OCI-LY3 (cell line): ENCODE results near the gene EMSY.

Source experiments
- H2AFZ ChIP-seq: fragments of 200-600, 300-600 bp; shearing (Covaris generic); 2 replicates; pipeline ENCODE4 v1.6.0; 2014; ENCODE audit warnings: antibody characterized with exemption, low read depth, low read length
- H3K27ac ChIP-seq: fragments of 200-600, 300-600 bp; sonication (generic); 2 replicates; pipeline ENCODE4 v1.5.1; 2014; ENCODE audit warnings: mild to moderate bottlenecking, low read length, moderate library complexity, mixed read lengths
- H3K27me3 ChIP-seq: fragments of 200-600, 300-600 bp; sonication (generic); 2 replicates; pipeline ENCODE4 v1.6.1; 2014; ENCODE audit warnings: low read depth, low read length, mixed read lengths
- H3K36me3 ChIP-seq: fragments of 200-600, 300-600 bp; sonication (generic); replicated peaks from 2 replicates; pipeline ENCODE3; 2014; ENCODE audit warnings: low read depth, low read length, mixed read lengths
- H3K4me1 ChIP-seq: fragments of 300-600, 200-600 bp; sonication (generic); 2 replicates; pipeline ENCODE4 v1.6.1; 2014; ENCODE audit warnings: low read length, mixed read lengths
- H3K4me2 ChIP-seq: fragments of 200-600, 300-600 bp; sonication (generic); 2 replicates; pipeline ENCODE4 v1.6.1; 2014; ENCODE audit warnings: low read length, mixed read lengths
- H3K4me3 ChIP-seq: fragments of 300-600, 200-600 bp; sonication (generic); 2 replicates; pipeline ENCODE4 v1.5.1; 2014; ENCODE audit warnings: antibody characterized with exemption, mild to moderate bottlenecking, low read length, moderate library complexity
- H3K79me2 ChIP-seq: fragments of 300-600, 200-600 bp; shearing (Covaris generic); 2 replicates; pipeline ENCODE4 v1.6.1; 2014; ENCODE audit warnings: mild to moderate bottlenecking, low read length, mixed read lengths
- H3K9ac ChIP-seq: fragments of 300-600, 200-600 bp; shearing (Covaris generic); 2 replicates; pipeline ENCODE4 v1.6.0; 2014; ENCODE audit warnings: mild to moderate bottlenecking, low read length, moderate library complexity
- H3K9me3 ChIP-seq: fragments of 200-600, 300-600 bp; shearing (Covaris generic); 2 replicates; pipeline ENCODE4 v1.6.1; 2014; ENCODE audit warnings: low read length, mixed read lengths; ENCODE audit not compliant: insufficient read depth
- H4K20me1 ChIP-seq: fragments of 200-600, 300-600 bp; sonication (generic); 2 replicates; pipeline ENCODE4 v1.6.1; 2016; ENCODE audit warnings: low read length, mixed read lengths; ENCODE audit not compliant: insufficient read depth
- EZH2phosphoT487 ChIP-seq: fragments of 200-600 bp; shearing (Covaris generic); IDR thresholded peaks from 2 replicates; pipeline ENCODE4 v1.6.1; 2018; ENCODE audit warnings: antibody characterized with exemption, mixed run types, low read depth
- TF ChIP-seq, protein P1 (sequence below): fragments of 200-600, 300-600 bp; sonication (generic); IDR thresholded peaks from 2 replicates; pipeline ENCODE4 v1.5.1; 2014; ENCODE audit warnings: antibody characterized with exemption, low read length, low read depth

Gene EMSY

DNA sequence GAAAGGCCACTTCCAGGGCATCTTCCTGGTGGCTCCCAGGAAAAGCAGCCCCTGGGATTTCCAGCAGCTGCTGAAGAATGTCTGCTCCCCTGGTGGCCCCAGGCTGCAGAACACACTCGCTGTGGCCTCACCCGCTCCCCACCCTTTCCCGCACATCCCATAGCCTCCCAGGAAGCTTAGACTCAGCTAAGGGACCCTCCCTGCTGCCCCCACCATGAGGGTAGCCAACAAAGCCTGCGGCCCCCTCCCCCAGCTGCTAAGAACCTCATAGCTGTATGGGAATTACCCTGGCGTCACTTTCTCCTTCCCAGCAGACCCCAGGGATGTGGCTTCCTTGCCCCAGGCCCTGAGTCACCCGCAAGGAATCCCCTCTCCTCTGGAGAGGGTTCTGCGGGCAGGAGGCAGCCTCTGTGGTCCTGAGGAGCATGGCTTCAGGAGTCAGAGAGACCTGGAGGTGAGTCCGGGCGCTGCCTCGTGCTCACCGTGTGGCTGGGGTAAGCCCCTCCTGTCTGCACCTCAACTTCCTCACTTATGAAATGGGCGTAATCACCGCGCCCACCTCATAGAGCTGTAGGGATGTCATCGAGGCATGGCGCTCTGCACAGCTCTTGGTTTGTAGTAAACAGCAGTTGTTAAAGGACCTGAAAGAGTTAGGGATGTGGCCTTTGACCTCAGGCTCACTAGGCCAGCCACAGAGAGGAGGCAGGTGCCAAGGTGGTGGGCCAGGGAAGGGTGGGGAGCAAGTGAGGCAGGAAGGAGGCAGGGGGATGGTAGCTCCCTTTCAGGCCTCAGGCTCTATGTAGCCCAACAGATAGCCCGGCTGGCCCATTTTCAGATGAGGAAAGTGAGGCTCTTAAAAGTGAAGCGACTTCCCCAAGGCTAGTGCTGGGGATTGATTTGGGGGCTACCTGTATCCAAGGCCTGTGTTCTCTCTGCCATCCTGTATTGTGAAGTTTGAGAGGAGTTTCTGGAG, 154.5 kb downstream of the EMSY start:
- Histone ChIP-seq H3K36me3 (no peaks in the 10 kb centered on the region), H3K79me2 (no peaks in the 10 kb centered on the region), H3K4me1 (peaks cover 17% of the 10 kb centered on the region), H3K9ac (no peak overlapping the region), H4K20me1 (no peaks in the 10 kb centered on the region), H3K4me3 (no peak overlapping the region), H3K27ac (no peak overlapping the region), H2AFZ (no peak overlapping the region), H3K27me3 (no peaks in the 10 kb centered on the region), H3K4me2 (no peak overlapping the region), H3K9me3 (no peaks in the 10 kb centered on the region)
- TF ChIP-seq EZH2phosphoT487: no peak
- TF ChIP-seq, protein P1, sequence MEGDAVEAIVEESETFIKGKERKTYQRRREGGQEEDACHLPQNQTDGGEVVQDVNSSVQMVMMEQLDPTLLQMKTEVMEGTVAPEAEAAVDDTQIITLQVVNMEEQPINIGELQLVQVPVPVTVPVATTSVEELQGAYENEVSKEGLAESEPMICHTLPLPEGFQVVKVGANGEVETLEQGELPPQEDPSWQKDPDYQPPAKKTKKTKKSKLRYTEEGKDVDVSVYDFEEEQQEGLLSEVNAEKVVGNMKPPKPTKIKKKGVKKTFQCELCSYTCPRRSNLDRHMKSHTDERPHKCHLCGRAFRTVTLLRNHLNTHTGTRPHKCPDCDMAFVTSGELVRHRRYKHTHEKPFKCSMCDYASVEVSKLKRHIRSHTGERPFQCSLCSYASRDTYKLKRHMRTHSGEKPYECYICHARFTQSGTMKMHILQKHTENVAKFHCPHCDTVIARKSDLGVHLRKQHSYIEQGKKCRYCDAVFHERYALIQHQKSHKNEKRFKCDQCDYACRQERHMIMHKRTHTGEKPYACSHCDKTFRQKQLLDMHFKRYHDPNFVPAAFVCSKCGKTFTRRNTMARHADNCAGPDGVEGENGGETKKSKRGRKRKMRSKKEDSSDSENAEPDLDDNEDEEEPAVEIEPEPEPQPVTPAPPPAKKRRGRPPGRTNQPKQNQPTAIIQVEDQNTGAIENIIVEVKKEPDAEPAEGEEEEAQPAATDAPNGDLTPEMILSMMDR: no peak

DNA sequence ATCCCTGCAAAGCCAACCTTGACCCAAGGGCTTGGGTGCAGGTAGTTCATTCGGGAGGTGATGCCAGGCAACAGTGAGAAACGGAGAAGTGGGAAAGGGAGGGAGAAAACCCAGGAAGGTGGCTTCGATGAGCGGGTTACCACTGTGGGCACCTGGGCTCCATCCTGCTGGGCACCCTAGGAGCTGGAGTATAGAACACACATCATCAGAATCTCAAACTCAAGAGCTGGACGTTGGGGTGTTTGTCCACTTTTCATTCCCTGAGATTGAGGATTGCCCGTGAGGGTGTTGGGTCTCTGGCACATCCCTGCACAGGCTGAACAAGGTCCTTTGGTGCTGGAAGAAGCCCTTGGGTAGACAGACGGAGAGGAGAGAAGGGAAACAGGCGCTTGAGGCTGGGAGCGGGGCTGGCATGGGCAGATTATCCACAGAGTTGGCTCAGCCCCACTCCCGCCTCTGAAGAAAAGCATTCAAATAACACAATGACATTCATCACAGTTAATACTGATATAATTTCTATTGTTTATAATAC, 155.4 kb downstream of the EMSY start:
- H4K20me1 ChIP-seq: no peaks in the 10 kb centered on the region
- no peak overlapping the region for H3K4me2 ChIP-seq
- H3K4me3 ChIP-seq: no peak overlapping the region
- H3K27me3 ChIP-seq: no peaks in the 10 kb centered on the region; the same call in 1 of the 2 replicates
- H2AFZ ChIP-seq: no peak overlapping the region
- peaks cover 17% of the 10 kb centered on the region for H3K4me1 ChIP-seq
- no peak for TF ChIP-seq EZH2phosphoT487
- TF ChIP-seq, protein P1: no peak
- no peak overlapping the region for H3K9ac ChIP-seq
- no peaks in the 10 kb centered on the region for H3K79me2 ChIP-seq
- H3K9me3 ChIP-seq: no peaks in the 10 kb centered on the region
- no peaks in the 10 kb centered on the region for H3K36me3 ChIP-seq
- H3K27ac ChIP-seq: no peak overlapping the region

DNA sequence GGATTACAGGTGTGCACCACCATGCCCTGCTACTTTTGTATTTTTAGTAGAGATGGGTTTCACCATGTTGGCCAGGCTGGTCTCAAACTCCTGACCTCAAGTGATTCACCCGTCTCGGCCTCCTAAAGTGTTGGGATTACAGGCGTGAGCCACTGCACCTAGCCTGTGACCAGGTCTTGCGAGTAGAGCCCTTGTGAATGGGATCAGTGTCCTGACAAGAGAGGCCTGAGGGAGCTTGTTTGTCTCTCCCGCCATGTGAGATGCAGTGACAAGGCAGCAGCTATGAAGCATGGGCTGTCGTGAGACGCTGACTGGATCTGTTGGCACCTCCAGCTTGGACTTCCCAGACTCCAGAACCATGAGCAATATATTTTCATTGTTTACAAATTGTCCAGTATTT, 156.5 kb downstream of the EMSY start:
- Histone ChIP-seq H3K27me3 (peaks cover 10% of the 10 kb centered on the region), H2AFZ (no peak overlapping the region), H3K9me3 (no peaks in the 10 kb centered on the region), H3K4me2 (no peak overlapping the region), H3K79me2 (no peaks in the 10 kb centered on the region), H3K36me3 (no peaks in the 10 kb centered on the region), H3K9ac (no peak overlapping the region), H3K27ac (no peak overlapping the region), H3K4me3 (no peak overlapping the region), H4K20me1 (no peaks in the 10 kb centered on the region), H3K4me1 (peaks cover 21% of the 10 kb centered on the region)
- TF ChIP-seq, protein P1: no peak
- no peak for TF ChIP-seq EZH2phosphoT487

DNA sequence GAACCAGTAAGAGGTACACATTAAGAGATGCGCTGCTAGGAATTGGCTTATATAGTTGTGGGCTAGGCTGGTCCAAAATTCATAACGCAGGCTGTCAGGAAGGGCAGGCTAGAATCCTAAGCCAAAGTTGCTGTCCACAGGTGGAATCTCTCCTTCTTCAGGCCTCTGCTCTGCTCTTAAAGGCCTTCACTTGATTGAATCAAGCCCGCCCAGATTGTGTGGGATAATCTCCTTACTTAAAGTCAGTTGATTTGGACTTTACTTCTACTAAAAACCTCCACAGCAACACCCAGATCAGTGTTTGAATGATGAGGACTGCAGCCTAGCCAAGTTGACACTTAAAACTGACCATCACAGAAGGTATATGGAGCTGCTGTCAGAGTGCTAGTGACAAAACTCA, 156.9 kb downstream of the EMSY start:
- H3K4me3 ChIP-seq: no peak overlapping the region
- H3K79me2 ChIP-seq: no peaks in the 10 kb centered on the region
- H3K9ac ChIP-seq: no peak overlapping the region
- H3K4me2 ChIP-seq: no peak overlapping the region
- no peak overlapping the region for H3K27ac ChIP-seq
- H4K20me1 ChIP-seq: no peaks in the 10 kb centered on the region
- peaks cover 25% of the 10 kb centered on the region for H3K4me1 ChIP-seq
- no peaks in the 10 kb centered on the region for H3K9me3 ChIP-seq
- TF ChIP-seq, protein P1: no peak
- TF ChIP-seq EZH2phosphoT487: no peak
- H3K36me3 ChIP-seq: no peaks in the 10 kb centered on the region
- H3K27me3 ChIP-seq: peaks cover 14% of the 10 kb centered on the region
- no peak overlapping the region for H2AFZ ChIP-seq
